GM23338 (cell line): ENCODE data around the gene HNRNPA2B1. TPM values are rescaled to one million over a fixed set of nuclear protein-coding genes. Genes with fewer than 3 reads are reported as not detected.

ENCODE experiments used
- ATAC-seq: fragments of 200-7000 bp; cut with Tn5 transposase; 3 replicates; pipeline ENCODE4 v1.9.1; 2020
- DNase-seq: peaks from one replicate; pipeline ENCODE4 v3.0.0-alpha.2; 2015; ENCODE audit warnings: low spot score
- H2AFZ ChIP-seq: fragments of 200-600 bp; sonication (generic); 2 replicates; pipeline ENCODE4 v1.8.0; 2016; ENCODE audit warnings: antibody characterized with exemption, mild to moderate bottlenecking, moderate library complexity
- H3F3A ChIP-seq: fragments of 200-600 bp; sonication (generic); replicated peaks from 2 replicates; pipeline ENCODE4 v1.8.0; 2017; ENCODE audit warnings: antibody characterized with exemption, mixed run types, low read depth
- H3K27ac ChIP-seq: fragments of 200-600 bp; sonication (generic); 2 replicates; pipeline ENCODE4 v1.6.1; 2016; ENCODE audit warnings: low read depth
- H3K27me3 ChIP-seq: fragments of 200-600 bp; sonication (generic); 2 replicates; pipeline ENCODE4 v1.8.0; 2016; ENCODE audit warnings: mild to moderate bottlenecking, mixed run types, moderate library complexity; ENCODE audit not compliant: insufficient read depth
- H3K36me3 ChIP-seq: fragments of 200-600 bp; sonication (generic); 2 replicates; pipeline ENCODE4 v1.8.0; 2016; ENCODE audit warnings: mild to moderate bottlenecking; ENCODE audit not compliant: insufficient read depth
- H3K4me1 ChIP-seq: fragments of 200-600 bp; sonication (generic); 2 replicates; pipeline ENCODE4 v1.8.0; 2016; ENCODE audit warnings: mild to moderate bottlenecking, moderate library complexity; ENCODE audit not compliant: insufficient read depth
- H3K4me2 ChIP-seq: fragments of 200-600 bp; sonication (generic); 2 replicates; pipeline ENCODE4 v1.7.1; 2017; ENCODE audit warnings: mixed run types
- H3K4me3 ChIP-seq: fragments of 200-600 bp; sonication (generic); 2 replicates; pipeline ENCODE4 v1.6.1; 2016; ENCODE audit warnings: mixed run types
- H3K79me2 ChIP-seq: fragments of 200-600 bp; sonication (generic); replicated peaks from 2 replicates; pipeline ENCODE4 v1.8.0; 2017; ENCODE audit warnings: mild to moderate bottlenecking; ENCODE audit not compliant: insufficient read depth
- H3K9me2 ChIP-seq: fragments of 200-600 bp; sonication (generic); 2 replicates; pipeline ENCODE4 v1.8.0; 2017; ENCODE audit not compliant: insufficient read depth
- H4K20me1 ChIP-seq: fragments of 200-600 bp; sonication (generic); replicated peaks from 2 replicates; pipeline ENCODE4 v1.8.0; 2017; ENCODE audit warnings: mild to moderate bottlenecking; ENCODE audit not compliant: insufficient read depth
- H3K27ac Mint-ChIP-seq: 2 replicates; pipeline ENCODE4 v1.8.0; 2020; ENCODE audit warnings: inconsistent platforms, mild to moderate bottlenecking, moderate library complexity, mixed read lengths
- H3K27me3 Mint-ChIP-seq: 3 replicates; pipeline ENCODE4 v1.8.0; 2022; ENCODE audit warnings: low read depth, mild to moderate bottlenecking, moderate library complexity, mixed read lengths, inconsistent platforms; ENCODE audit not compliant: insufficient read depth, poor library complexity
- H3K36me3 Mint-ChIP-seq: 3 replicates; pipeline ENCODE4 v1.8.0; 2021; ENCODE audit warnings: low read depth, mild to moderate bottlenecking, inconsistent platforms, moderate library complexity, mixed read lengths
- H3K4me1 Mint-ChIP-seq: 3 replicates; pipeline ENCODE4 v1.8.0; 2020; ENCODE audit warnings: mild to moderate bottlenecking, inconsistent platforms, mixed read lengths
- H3K4me3 Mint-ChIP-seq: 3 replicates; pipeline ENCODE4 v1.8.0; 2021; ENCODE audit warnings: moderate library complexity, mild to moderate bottlenecking, inconsistent platforms, mixed read lengths
- H3K9me3 Mint-ChIP-seq: 3 replicates; pipeline ENCODE4 v1.8.0; 2020; ENCODE audit warnings: moderate library complexity, mild to moderate bottlenecking, inconsistent platforms, mixed read lengths
- CREB1 ChIP-seq: fragments of 250-450 bp; sonication (Bioruptor Pico); IDR thresholded peaks from 2 replicates; pipeline ENCODE4 v1.5.0; 2020; ENCODE audit warnings: low read depth, mild to moderate bottlenecking, moderate library complexity
- POLR2AphosphoS5 ChIP-seq: IDR thresholded peaks from 2 replicates; pipeline ENCODE4 v1.6.1; 2016; ENCODE audit warnings: antibody characterized with exemption, low read depth
- ZNF462 ChIP-seq: fragments of 250-450 bp; sonication (Bioruptor Pico); IDR thresholded peaks from 2 replicates; pipeline ENCODE4 v1.5.0; 2020; ENCODE audit warnings: mild to moderate bottlenecking, moderate library complexity
- polyA plus RNA-seq: library from polyadenylated mRNA; unstranded; fragments of >200 nt; fragmentation: Nextera tagmentation; extraction: Ambion mirVana; gene quantifications from 2 replicates; pipeline ENCODE4 v1.2.1, GENCODE V29; 2016
- total RNA-seq: library from RNA; depleted of rRNA; stranded (reverse); fragments of >200 nt; shearing (Covaris generic); gene quantifications from 2 replicates; pipeline ENCODE4 v1.2.3, GENCODE V29; 2014

Gene HNRNPA2B1
- total and polyA plus RNA-seq, 2 experiments from 2014 or later = 602 to 1,577 TPM

- Mint-ChIP-seq H3K27ac (peak overlapping the region; percentile 97), H3K9me3 (peaks cover 18% of the 10 kb centered on the region), H3K36me3 (peaks cover 90% of the 10 kb centered on the region), H3K4me3 (peak overlapping the region; percentile 96), H3K4me1 (peaks cover 29% of the 10 kb centered on the region), H3K27me3 (peaks cover 42% of the 10 kb centered on the region)
- Histone ChIP-seq H3K9me2 (no peaks in the 10 kb centered on the region), H3K27ac (peak overlapping the region; percentile 96), H3K4me3 (peak overlapping the region; percentile 71), H3K36me3 (peaks cover 41% of the 10 kb centered on the region), H3K27me3 (no peaks in the 10 kb centered on the region), H3K79me2 (peaks cover 85% of the 10 kb centered on the region), H3F3A (no peaks in the 10 kb centered on the region; the same call in 1 of the 2 replicates), H3K4me2 (peak overlapping the region; percentile 81), H4K20me1 (peaks cover 46% of the 10 kb centered on the region), H3K4me1 (peaks cover 23% of the 10 kb centered on the region), H2AFZ (no peak overlapping the region)
- peak; percentile 7 for ATAC-seq
- peak; percentile 52 for DNase-seq
- TF ChIP-seq ZNF462 = no peak
- peak; percentile 8 for TF ChIP-seq POLR2AphosphoS5
- TF ChIP-seq CREB1 (CRISPR knock-in tag) = no peak
These were observed 1.8 kb upstream of the HNRNPA2B1 start for GRCh38 chr7:26202019-26202990.
